Activated B cell treated with CpG ODN at 0.5 μM for 24 hours (primary cell): ENCODE data around the gene KDM4C. TPM values are rescaled to one million over a fixed set of nuclear protein-coding genes. Genes with fewer than 3 reads are reported as not detected.

Source experiments
- ATAC-seq: fragments of 200-7000 bp; cut with Tn5 transposase; one replicate; pipeline ENCODE4 v1.10.0; 2021; ENCODE audit warnings: low read depth, mild to moderate bottlenecking, moderate library complexity
- CTCF ChIA-PET: fragments of 350-600 bp; sonication (Branson Sonifier 250); formaldehyde crosslinking; loops from one replicate; lab custom pipeline; 2021; ENCODE audit warnings: antibody characterized with exemption; lab: Charles Lee
- POLR2A ChIA-PET: fragments of 350-600 bp; sonication (Branson Sonifier 250); formaldehyde crosslinking; loops from one replicate; lab custom pipeline; 2021; ENCODE audit warnings: antibody characterized with exemption; lab: Charles Lee
- DNase-seq: peaks from one replicate; pipeline ENCODE4 v3.0.0; 2022
- H3K27ac Mint-ChIP-seq: one replicate; pipeline ENCODE4 v1.8.0; 2020; ENCODE audit warnings: mixed read lengths
- H3K27me3 Mint-ChIP-seq: one replicate; pipeline ENCODE4 v1.8.0; 2021; ENCODE audit warnings: mixed read lengths
- H3K36me3 Mint-ChIP-seq: one replicate; pipeline ENCODE4 v1.8.0; 2021; ENCODE audit warnings: low read depth, mixed read lengths
- H3K4me1 Mint-ChIP-seq: one replicate; pipeline ENCODE4 v1.8.0; 2021; ENCODE audit warnings: mixed read lengths
- H3K4me3 Mint-ChIP-seq: one replicate; pipeline ENCODE4 v1.8.0; 2020; ENCODE audit warnings: mild to moderate bottlenecking, mixed read lengths
- H3K9me3 Mint-ChIP-seq: one replicate; pipeline ENCODE4 v1.8.0; 2020; ENCODE audit warnings: mixed read lengths
- intact Hi-C: fragments of 100-400 bp; cut with micrococcal nuclease; formaldehyde crosslinking; loops from one replicate; pipeline ENCODE4 v1.15.1; 2024
- total RNA-seq: library from RNA; stranded (reverse); gene quantifications from 2 replicates; pipeline ENCODE4 v1.2.3, GENCODE V29; 2022
- TF ChIP-seq, protein P1 (sequence below): fragments of 200-600 bp; IDR thresholded peaks from one replicate; pipeline ENCODE4 v1.8.0; 2022; ENCODE audit warnings: antibody characterized with exemption, mild to moderate bottlenecking

The KDM4C gene
- total RNA-seq, 1 donor from 2014 or later = 113 TPM

DNA sequence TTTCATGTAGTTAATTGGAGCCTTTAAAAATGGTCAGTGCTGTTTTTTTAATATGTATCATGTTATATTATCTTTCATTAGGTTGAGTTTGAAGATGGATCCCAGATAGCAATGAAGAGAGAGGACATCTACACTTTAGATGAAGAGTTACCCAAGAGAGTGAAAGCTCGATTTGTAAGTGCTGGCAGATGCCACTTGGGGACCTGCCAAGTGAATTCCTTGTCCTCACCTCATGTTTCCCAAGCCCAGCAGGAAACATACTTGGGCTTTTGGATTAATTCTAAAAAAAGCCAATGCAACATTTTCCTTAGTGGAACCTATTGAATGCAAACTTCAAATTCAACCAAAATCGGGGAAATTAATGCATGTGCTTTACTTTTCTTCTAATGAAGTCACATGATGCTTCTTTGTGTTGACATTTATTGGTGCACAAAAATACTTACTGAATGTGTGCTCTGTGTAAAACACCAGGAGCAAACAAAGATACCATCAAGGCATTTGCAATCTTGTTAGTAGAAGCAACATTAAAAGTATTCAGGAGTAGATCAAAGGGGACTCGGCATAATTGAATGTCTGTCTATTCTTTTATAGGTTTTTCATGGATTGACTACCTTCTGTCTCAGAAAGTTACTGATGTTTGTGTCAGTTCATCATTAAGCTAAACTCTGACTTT, 412.1 kb downstream of the KDM4C start:
- H3K4me3 Mint-ChIP-seq = no peak overlapping the region
- H3K9me3 Mint-ChIP-seq = no peaks in the 10 kb centered on the region
- H3K36me3 Mint-ChIP-seq = peaks cover 80% of the 10 kb centered on the region
- H3K27ac Mint-ChIP-seq = no peak overlapping the region
- ChIA-PET CTCF (no interaction called here), POLR2A (no interaction called here)
- DNase-seq (no peak), ATAC-seq (no peak)
- intact Hi-C loops = no loop called here
- H3K27me3 Mint-ChIP-seq = no peaks in the 10 kb centered on the region
- no peaks in the 10 kb centered on the region for H3K4me1 Mint-ChIP-seq
- TF ChIP-seq, protein P1, sequence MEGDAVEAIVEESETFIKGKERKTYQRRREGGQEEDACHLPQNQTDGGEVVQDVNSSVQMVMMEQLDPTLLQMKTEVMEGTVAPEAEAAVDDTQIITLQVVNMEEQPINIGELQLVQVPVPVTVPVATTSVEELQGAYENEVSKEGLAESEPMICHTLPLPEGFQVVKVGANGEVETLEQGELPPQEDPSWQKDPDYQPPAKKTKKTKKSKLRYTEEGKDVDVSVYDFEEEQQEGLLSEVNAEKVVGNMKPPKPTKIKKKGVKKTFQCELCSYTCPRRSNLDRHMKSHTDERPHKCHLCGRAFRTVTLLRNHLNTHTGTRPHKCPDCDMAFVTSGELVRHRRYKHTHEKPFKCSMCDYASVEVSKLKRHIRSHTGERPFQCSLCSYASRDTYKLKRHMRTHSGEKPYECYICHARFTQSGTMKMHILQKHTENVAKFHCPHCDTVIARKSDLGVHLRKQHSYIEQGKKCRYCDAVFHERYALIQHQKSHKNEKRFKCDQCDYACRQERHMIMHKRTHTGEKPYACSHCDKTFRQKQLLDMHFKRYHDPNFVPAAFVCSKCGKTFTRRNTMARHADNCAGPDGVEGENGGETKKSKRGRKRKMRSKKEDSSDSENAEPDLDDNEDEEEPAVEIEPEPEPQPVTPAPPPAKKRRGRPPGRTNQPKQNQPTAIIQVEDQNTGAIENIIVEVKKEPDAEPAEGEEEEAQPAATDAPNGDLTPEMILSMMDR = no peak

DNA sequence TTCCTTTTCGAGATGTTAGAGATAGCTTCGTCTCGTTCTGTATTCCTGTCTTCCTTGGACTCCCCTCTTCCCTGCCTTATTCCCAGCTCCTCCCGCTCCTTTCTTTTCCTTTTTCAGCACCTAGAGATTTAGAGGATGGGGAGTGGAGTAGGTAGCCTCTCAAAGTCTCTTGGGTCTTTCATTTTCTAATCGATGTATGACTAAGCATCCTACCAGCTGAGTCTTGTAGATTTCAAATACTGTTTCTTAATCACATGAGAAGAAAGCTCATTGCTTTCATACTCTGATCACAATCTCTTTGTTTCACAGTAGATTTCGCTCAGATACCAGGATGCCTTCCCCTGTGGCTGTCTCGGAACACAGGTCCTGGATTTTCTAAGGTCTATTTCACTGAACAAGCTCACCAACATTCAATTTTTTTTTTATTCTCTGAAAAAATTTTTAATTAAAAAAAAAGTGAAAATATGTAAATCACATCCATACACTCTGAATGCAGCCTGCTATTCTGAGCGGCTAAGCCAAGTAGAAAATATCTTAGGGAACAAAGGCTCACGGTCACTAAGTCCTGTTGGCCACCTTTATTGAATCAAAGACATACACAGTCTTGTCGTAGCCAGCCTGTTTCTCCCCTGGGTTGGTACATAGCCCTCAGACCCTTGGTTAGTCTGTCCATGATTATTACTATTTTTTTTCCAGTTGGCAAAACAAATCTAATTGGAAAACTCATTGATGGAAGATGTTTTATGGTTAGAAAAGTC, 413.8 kb downstream of the KDM4C start:
- Mint-ChIP-seq H3K27me3 (no peaks in the 10 kb centered on the region), H3K4me1 (no peaks in the 10 kb centered on the region), H3K4me3 (no peak overlapping the region), H3K27ac (no peak overlapping the region), H3K36me3 (peaks cover 75% of the 10 kb centered on the region), H3K9me3 (no peaks in the 10 kb centered on the region)
- TF ChIP-seq, protein P1 = no peak
- ATAC-seq = no peak
- no peak for DNase-seq
- intact Hi-C loops = no loop called here
- ChIA-PET CTCF (no interaction called here), POLR2A (no interaction called here)

DNA sequence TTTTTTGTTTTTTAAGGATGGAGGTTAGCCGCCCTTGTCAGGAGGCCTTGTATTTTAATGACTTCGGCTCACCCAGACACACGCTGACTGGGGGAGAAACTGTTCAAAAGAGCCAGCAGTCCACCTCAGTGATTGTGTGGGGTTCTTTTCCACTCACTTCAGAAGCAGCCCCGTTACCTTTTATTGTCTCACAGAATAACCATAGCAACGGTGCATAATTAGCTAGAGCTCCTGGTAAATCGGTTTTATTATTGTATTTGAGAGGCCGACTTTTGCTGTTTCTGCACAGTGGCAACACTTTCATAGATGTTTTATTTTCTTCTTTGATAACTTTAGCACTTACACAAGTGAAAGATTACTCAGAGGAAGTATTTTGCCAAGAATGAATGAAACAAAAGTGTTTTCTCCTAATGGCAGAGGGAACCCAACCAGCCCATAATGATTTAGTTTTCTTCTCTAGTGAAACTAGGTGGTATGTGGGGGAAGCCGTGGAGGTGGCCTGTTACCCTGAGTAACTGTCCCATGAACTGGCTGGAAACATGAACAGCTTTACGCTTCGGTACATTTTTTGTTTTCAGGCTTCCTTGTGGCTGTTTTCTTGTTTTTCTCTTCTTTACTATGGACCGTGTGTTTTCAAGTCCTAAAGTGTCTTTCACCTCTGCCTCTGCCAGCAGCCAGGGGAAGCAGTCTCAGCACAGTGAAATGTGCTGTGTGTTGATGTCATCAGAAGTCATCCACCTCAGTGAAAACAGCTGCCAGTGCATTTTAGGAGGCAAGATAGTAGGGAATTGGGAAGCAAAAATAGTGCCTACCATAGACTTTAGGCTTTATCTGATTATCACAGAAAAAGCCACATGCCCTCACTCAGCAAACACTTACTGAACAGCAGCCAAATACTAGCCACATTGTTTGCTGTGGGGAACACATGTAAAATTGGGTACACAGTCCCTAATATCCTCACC, 414.7 kb downstream of the KDM4C start:
- Mint-ChIP-seq H3K4me3 (no peak overlapping the region), H3K27ac (no peak overlapping the region), H3K27me3 (no peaks in the 10 kb centered on the region), H3K9me3 (no peaks in the 10 kb centered on the region), H3K4me1 (no peaks in the 10 kb centered on the region), H3K36me3 (peaks cover 77% of the 10 kb centered on the region)
- intact Hi-C loops = no loop called here
- ChIA-PET CTCF (no interaction called here), POLR2A (no interaction called here)
- TF ChIP-seq, protein P1 = no peak
- DNase-seq = no peak
- ATAC-seq = no peak

DNA sequence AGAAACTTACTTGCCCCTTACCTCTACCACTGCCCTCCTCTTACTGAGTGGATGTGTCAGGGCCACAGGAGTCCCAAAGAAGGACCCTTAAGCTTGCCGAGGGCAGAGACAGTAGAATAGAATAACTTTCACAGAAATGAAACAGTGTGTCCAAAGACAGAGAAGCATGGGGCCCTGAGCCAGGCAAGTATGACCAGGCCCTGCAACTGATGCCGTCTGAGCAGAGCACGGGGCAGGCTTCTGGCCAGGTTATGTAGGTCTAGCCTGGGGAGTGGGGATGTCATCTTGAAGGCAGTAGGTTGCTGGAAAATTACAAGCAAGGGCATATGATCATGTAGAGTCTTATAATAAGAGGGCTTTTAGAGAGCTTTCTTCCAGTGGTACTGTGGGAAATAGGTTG, 415.4 kb downstream of the KDM4C start:
- no peaks in the 10 kb centered on the region for H3K9me3 Mint-ChIP-seq
- intact Hi-C loops = no loop called here
- POLR2A ChIA-PET = no interaction called here
- H3K27ac Mint-ChIP-seq = no peak overlapping the region
- TF ChIP-seq, protein P1 = no peak
- peaks cover 80% of the 10 kb centered on the region for H3K36me3 Mint-ChIP-seq
- CTCF ChIA-PET = no interaction called here
- ATAC-seq = no peak
- H3K4me1 Mint-ChIP-seq = peaks cover 4% of the 10 kb centered on the region
- no peak for DNase-seq
- H3K4me3 Mint-ChIP-seq = no peak overlapping the region
- H3K27me3 Mint-ChIP-seq = no peaks in the 10 kb centered on the region
